UCSD-AML1 (cell line): ENCODE measurements around the gene FAM20C.
A peak's percentile ranks its signal among the peaks of the same experiment; 100 is the strongest.
"Not testable (repeated sequence)": the region's sequence is repeated elsewhere in the genome, so short reads cannot be mapped to it uniquely, and the experiment has no call there.

ENCODE experiments used
- DNase-seq: peaks from one replicate; lab custom pipeline; 2025; ENCODE audit not compliant: unreplicated experiment; lab: John Stamatoyannopoulos, UW

FAM20C gene

GRCh38 chr7:255721-256361 lies 63.5 kb downstream of the FAM20C start:
- no peak for DNase-seq

DNA sequence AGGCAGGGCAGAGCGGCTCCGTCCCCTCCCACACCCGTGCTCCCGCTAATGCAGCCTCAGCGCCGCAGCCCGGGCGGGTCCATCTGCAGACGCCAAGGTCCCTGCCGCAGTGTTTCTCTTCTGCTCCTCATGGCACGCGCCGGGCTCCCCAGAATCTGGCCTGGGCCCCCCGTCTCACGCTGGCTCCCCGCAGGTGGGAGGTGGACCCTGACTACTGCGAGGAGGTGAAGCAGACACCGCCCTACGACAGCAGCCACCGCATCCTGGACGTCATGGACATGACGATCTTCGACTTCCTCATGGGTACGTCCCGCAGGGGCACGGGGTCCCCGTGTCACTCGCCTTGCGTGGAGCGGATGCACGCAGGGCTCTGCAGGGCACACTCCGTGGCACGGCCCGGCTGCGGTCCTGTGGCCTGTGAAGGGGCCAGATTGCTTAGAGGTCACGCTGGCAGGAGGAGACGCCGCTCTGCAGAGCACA lies 64.1 kb downstream of the FAM20C start:
- no peak for DNase-seq

GRCh38 chr7:256981-257646 lies 64.7 kb downstream of the FAM20C start:
- no peak for DNase-seq

DNA sequence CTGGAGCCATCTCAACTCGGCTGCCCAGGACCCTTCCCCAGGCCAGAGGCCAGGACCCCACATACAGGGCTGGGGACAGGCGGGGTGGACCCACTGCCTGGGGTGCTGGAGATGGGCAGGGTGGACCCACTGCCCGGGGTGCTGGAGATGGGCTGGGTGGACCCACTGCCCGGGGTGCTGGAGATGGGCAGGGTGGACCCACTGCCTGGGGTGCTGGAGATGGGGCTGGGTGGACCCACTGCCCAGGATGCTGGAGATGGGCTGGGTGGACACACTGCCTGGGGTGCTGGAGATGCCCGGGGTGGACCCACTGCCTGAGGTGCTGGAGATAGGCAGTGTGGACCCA lies 65.2 kb downstream of the FAM20C start:
- DNase-seq = no peak

DNA sequence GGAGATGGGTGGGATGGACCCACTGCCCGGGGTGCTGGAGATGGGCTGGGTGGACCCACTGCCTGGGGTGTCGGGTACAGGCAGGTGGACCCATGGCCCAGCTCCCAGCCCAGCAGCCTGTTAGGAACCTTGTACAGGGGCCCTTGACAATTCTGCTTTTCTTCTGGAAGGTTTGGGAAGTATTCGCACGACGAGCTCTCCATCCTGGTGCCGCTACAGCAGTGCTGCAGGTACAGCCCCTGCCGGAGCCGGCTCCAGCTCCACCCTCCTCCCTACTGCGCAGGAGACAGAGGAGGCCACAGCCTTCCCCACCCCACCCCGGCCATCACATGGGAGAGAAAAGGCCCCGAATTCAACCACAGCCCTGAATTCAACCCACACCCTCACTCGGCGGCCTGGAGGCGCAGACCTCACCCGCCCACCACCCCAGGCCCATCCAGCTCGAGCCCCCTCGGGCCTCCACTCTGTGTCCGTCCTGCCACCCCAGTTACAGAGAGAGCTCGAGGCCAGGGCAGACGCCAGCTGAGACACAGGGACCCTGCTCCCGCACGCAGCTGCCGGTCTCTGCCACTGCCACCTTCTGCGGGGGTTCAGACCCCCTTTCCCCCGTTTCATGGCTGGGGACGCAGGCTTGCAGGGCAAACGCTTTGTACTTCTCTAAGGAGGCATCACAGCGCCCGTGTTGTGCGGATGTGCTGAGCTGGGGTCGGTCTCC lies 66.3 kb downstream of the FAM20C start:
- no peak for DNase-seq

DNA sequence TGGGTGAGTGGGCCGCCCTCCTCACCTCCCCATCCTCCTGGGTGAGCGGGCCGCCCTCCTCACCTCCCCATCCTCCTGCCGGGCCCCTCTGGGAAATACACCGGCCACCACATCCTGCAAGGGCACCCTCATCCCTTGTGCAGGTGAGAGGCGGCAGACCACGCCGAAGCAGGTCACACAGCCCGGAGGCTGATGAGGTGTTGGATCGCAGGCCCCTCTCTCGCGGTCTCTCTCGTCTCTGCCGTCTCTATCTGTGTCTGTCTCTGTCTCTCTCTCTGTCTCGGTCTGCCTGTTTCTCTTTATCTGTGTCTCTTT lies 66.8 kb downstream of the FAM20C start:
- DNase-seq = no peak

- no peak for DNase-seq
Observed at GRCh38 chr7:259751-260405, 67.5 kb downstream of the FAM20C start.

DNA sequence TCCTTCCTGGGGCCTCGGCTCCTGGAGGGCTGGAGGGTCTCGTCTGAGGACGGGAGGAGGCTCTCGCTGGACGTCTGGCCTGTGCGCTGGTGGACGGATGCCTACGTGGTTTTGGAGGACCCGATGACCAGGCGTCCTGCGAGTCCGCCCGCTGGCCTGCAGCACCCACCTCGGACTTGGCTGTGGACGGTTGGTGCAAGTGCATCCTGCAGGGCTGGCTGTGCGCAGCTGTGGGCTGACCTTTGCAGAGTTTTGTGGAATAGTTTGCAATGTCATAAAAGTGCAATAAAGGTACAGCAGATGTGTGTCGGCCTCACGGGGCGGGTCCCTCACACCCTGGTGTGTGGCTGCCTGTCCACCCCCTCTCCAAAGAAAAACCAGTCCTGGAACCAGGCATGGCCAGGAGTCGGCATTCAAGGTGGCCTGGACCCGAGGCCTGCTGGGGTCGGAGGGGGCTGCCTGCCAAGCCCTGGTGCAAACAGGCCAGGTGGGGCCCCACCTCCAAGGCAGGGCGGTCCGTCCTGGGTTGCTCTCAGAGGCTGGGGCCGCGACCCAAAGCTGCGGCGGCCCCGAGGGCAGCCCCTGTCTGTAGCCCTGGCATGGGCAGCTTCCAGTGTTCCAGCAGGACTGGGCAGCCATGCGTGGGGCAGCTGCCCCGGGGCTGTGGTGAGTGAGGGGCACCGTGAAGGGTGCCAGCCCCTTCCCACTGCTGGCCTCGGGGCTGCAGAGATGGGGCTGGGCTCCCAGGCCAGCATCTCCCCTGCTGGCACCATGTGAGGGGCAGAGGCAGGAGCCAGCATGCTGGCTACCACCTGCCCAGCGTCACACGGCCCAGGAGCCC lies 68.3 kb downstream of the FAM20C start:
- no peak for DNase-seq

DNA sequence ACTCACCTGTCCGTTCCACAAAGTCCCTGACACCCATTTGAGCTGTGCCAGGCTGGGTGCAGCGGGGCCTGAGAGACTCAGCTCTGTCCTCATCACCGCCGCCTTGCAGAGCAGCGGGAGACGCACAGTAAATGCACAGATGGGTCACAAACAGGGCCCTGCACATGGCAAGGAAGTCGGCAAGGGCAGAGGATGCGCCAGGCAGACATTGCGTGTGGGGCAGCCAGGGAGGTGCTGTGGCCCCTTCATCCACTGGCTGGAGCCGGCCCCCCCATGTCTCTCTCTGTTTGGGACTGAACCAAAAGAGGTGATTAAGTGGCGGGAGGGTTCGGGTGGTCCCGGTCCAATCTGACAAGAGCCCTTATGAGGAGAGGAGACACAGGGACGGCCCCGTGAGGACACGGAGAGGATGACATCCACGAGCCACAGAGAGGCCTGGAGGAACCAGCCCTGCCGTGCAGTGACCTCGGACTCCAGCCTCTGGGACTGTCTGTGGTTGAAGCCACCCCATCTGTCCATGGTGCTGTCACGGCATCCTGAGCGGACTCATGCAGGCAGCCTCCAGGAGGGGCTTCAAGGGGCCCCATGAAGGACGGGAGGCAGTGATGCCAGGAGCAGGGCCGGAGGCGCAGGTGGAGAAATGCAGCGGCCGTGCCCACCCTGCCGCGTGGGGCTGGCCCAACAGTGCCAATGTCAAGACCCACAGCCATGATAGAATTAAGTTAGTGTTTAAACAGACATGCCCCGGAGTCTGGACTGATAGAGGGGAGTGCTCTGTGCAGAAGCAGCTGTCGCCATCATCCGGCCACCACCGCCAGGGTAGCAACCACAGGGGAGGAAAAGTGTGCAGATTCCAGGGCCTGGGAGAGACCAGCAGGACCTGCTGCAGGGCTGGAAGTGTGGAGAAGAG lies 69.2 kb downstream of the FAM20C start:
- no peak for DNase-seq

DNA sequence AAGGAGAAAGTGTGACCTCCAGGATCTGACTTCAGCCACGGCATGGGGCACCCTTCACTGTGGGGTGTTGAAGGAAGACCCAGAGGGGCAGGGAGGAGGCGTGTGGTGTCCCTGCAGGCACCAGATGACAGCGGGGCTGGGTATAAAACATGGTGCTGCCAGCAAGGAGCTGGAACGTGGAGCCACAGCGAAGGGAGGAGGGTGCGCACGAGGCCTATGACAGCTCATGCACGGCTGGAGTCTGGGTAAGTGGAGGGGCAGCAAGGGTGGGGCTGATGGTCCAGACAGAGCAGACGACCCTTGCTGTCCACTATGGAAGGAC lies 69.8 kb downstream of the FAM20C start:
- no peak for DNase-seq

DNA sequence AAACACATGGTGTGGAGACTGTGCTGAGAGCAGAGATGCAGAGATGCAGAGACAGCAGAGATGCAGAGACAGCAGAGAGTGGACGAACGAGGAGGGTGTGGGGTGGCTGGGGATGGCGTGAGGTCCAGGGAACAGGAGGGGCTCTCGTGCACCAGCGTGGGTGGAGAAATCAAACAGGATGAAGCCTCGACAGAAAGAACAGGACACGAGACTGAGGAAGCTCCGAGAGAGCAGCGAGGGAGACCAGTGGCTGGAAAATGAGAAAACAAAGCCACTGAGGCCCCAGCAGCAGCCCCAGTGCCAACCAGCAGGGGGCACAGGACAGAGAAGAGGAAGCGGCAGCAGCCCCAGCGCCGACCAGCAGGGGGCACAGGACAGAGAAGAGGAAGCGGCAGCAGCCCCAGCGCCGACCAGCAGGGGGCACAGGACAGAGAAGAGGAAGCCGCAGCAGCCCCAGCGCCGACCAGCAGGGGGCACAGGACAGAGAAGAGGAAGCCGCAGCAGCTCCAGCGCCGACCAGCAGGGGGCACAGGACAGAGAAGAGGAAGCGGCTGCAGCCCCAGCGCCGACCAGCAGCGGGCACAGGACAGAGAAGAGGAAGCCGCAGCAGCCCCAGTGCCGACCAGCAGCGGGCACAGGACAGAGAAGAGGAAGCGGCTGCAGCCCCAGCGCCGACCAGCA lies 70.4 kb downstream of the FAM20C start:
- not testable (repeated sequence) for DNase-seq

- DNase-seq = peak; percentile 7
Observed at GRCh38 chr7:263483-264351, 71.3 kb downstream of the FAM20C start.

DNA sequence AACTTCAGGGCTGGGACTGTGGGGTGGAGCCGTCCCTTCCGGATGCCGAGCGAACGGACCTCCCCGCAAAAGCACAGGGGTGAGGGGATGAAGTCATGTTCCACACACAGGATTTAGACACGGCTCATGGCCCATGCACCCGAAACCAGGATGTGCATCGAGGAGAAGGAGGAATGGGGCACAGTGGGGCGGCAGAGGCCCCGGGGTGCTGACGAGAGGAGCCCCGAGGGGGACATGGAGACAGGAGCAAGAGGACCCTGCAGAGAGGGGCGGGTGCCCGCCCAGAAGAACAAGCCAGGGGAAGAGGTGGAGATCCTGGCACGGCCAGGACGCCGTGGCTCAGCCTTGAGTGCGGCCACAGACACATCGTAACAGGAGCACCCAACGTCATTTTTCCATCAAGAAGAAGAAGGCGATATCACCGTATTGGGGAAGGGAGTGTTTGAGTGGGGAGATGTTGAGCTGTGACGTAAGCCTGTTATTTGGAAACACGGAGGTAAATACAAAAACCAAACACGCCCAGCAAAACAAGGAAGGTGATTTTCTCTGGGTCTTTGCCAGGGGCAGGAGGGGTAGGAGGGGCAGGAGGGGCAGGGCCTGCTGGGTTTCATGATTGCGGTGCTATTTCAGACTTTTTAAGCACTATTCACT lies 72.3 kb downstream of the FAM20C start:
- DNase-seq = no peak

GRCh38 chr7:265192-265997 lies 73.0 kb downstream of the FAM20C start:
- no peak for DNase-seq

- no peak for DNase-seq
Observed at GRCh38 chr7:265998-266850, 73.9 kb downstream of the FAM20C start.
